Lower lobe of right lung (tissue), 2 donors: ENCODE data around the gene GDPGP1. TPM values are rescaled to one million over a fixed set of nuclear protein-coding genes. Genes with fewer than 3 reads are reported as not detected.
A peak's percentile ranks its signal among the peaks of the same experiment; 100 is the strongest.

Experiments used
- ATAC-seq, 2 donors: fragments of 200-7000 bp; cut with Tn5 transposase; one replicate each; pipeline ENCODE4 v1.9.1; 2020 to 2022; ENCODE audit warnings: mild to moderate bottlenecking in 2 of 2, moderate library complexity in 2 of 2
- DNase-seq: peaks from one replicate; pipeline ENCODE4 v3.0.0-alpha.2; 2020
- H3K27ac ChIP-seq: fragments of 200-600 bp; one replicate; pipeline ENCODE4 v1.8.0; 2022
- H3K27me3 ChIP-seq: fragments of 200-600 bp; one replicate; pipeline ENCODE4 v1.8.0; 2022; ENCODE audit warnings: low read depth
- H3K36me3 ChIP-seq: fragments of 200-600 bp; one replicate; pipeline ENCODE4 v1.8.0; 2022; ENCODE audit warnings: mild to moderate bottlenecking
- H3K4me1 ChIP-seq: fragments of 200-600 bp; one replicate; pipeline ENCODE4 v1.8.0; 2022
- H3K4me3 ChIP-seq: fragments of 200-600 bp; one replicate; pipeline ENCODE4 v1.8.0; 2022; ENCODE audit warnings: mild to moderate bottlenecking
- H3K9me3 ChIP-seq: fragments of 200-600 bp; one replicate; pipeline ENCODE4 v1.8.0; 2022
- intact Hi-C: fragments of 100-400 bp; cut with DNase I; formaldehyde crosslinking; loops from one replicate; pipeline ENCODE4 v1.11.0; 2022
- total RNA-seq: library from RNA; stranded (reverse); fragmentation: NEBNext Ultra II Directional; extraction: Animal tissue kit (Norgen Biotek cat#: 25700); gene quantifications from one replicate; pipeline ENCODE4 v1.2.1, GENCODE V29; 2021
- TF ChIP-seq, protein P1 (sequence below): fragments of 200-600 bp; IDR thresholded peaks from one replicate; pipeline ENCODE4 v1.8.0; 2022; ENCODE audit warnings: antibody characterized with exemption, mild to moderate bottlenecking
- donor health status: DM: no; HTN: yes; CAD: no; lungs with severe emphysema.

The GDPGP1 gene
- total RNA-seq, 1 donor from 2014 or later: 13.1 TPM

DNA sequence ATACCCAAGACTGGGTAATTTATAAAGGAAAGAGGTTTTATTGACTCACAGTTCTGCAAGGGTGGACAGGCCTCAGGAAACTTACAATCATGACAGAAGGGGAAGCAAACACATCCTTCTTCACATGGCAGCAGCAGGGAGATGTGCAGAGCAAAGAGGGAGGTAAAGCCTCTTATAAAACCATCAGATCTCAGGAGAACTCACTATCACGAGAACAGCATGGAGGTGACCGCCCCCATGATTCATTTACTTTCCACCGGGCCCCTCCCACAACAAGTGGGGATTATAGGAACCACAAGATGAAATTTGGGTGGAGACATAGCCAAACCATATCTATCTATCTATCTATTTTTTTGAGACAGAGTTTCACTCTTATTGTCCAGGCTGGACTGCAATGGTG lies 5.4 kb downstream of the GDPGP1 start:
- intact Hi-C loops: no loop called here
- Histone ChIP-seq H3K4me1 (peaks cover 6% of the 10 kb centered on the region), H3K36me3 (peaks cover 55% of the 10 kb centered on the region), H3K27ac (no peak overlapping the region), H3K27me3 (no peaks in the 10 kb centered on the region), H3K4me3 (no peak overlapping the region), H3K9me3 (no peaks in the 10 kb centered on the region)
- TF ChIP-seq, protein P1, sequence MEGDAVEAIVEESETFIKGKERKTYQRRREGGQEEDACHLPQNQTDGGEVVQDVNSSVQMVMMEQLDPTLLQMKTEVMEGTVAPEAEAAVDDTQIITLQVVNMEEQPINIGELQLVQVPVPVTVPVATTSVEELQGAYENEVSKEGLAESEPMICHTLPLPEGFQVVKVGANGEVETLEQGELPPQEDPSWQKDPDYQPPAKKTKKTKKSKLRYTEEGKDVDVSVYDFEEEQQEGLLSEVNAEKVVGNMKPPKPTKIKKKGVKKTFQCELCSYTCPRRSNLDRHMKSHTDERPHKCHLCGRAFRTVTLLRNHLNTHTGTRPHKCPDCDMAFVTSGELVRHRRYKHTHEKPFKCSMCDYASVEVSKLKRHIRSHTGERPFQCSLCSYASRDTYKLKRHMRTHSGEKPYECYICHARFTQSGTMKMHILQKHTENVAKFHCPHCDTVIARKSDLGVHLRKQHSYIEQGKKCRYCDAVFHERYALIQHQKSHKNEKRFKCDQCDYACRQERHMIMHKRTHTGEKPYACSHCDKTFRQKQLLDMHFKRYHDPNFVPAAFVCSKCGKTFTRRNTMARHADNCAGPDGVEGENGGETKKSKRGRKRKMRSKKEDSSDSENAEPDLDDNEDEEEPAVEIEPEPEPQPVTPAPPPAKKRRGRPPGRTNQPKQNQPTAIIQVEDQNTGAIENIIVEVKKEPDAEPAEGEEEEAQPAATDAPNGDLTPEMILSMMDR: no peak
- DNase-seq (no peak), ATAC-seq (no peak)

DNA sequence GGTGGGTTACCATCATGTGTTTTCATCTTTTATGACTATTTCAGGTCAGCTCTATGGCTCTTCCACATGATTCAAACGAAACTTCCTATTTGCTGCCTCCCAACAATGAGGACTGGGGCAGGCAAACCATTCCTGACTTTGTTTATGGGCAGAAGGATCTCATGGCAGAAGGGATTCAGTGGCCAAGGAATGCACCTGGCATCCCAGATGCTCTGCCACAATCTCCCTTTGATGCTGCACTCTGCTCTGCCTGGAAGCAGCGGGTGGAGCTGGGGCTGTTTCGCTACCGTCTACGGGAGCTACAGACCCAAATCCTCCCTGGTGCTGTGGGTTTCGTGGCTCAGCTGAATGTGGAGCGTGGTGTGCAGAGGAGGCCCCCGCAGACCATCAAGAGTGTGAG lies 6.8 kb downstream of the GDPGP1 start:
- Histone ChIP-seq H3K4me1 (no peaks in the 10 kb centered on the region), H3K4me3 (no peak overlapping the region), H3K9me3 (no peaks in the 10 kb centered on the region), H3K27me3 (no peaks in the 10 kb centered on the region), H3K36me3 (peaks cover 55% of the 10 kb centered on the region), H3K27ac (no peak overlapping the region)
- no peak for DNase-seq
- TF ChIP-seq, protein P1: no peak
- intact Hi-C loops: no loop called here
- ATAC-seq: no peak

DNA sequence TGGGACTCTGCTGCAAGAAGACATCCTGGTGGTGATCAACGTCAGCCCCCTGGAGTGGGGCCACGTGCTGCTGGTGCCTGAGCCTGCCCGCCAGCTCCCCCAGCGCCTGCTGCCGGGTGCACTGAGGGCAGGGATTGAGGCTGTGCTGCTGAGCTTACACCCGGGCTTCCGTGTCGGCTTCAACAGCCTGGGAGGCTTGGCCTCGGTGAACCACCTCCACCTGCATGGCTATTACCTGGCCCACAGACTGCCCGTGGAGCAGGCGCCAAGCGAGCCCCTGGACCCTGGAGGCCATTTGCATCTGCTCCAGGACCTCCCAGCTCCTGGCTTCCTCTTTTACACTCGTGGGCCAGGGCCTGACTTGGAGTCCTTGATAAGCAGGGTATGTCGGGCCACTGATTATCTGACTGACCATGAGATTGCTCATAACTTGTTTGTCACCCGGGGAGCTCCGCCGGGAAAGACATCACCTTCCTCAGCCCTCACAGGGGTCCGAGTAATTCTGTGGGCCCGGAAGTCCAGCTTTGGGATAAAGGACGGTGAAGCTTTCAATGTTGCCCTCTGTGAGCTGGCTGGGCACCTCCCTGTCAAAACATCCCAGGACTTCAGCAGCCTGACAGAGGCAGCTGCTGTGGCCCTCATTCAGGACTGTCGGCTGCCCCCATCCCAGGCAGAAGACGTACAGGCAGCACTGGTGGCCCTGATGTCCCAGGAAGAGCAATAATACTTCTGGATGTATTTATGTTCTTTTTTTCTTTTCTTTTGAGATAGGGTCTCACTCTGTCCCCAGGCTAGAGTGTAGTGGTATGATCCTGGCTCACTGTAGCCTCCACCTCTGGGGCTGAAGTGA lies 7.6 kb downstream of the GDPGP1 start:
- H3K27ac ChIP-seq: no peak overlapping the region
- intact Hi-C loops: no loop called here
- H3K27me3 ChIP-seq: no peaks in the 10 kb centered on the region
- no peaks in the 10 kb centered on the region for H3K4me1 ChIP-seq
- H3K9me3 ChIP-seq: no peaks in the 10 kb centered on the region
- H3K36me3 ChIP-seq: peaks cover 48% of the 10 kb centered on the region
- ATAC-seq: peak; percentile 21 to 23
- no peak for DNase-seq
- TF ChIP-seq, protein P1: no peak
- no peak overlapping the region for H3K4me3 ChIP-seq

DNA sequence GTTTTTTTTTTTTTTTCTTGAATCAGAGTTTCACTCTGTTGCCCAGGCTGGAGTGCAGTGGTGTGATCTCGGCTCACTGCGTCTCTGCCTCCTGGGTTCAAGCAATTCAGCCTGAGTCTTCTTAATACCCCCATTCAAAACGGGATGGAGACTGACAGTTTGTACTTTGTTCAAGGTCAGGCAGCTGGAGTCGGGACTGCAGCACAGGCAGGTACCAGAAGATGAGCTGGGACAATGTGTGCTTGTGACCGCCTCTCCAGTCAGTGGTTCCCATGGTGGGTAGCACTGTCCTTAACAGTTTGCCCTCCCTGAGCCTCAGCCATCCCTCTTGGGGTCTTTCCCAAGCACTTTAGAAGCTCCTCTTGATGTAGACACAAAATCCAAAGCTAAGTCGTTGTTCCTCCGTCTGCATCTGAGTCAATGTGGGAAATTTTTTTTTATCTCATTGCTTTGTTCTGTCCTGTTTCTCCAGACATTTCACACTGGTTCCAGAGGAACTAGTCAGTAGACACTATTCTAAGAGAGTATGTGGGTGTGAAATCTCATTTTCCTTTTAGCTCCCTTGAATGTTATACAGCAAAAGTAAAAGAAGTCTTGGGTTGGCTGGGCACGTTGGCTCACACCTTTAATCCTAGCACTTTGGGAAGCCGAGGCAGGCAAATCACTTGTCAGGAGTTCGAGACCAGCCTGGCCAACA lies 10.1 kb downstream of the GDPGP1 start:
- Histone ChIP-seq H3K36me3 (peaks cover 26% of the 10 kb centered on the region), H3K9me3 (no peaks in the 10 kb centered on the region), H3K4me3 (no peak overlapping the region), H3K4me1 (peaks cover 4% of the 10 kb centered on the region), H3K27ac (no peak overlapping the region), H3K27me3 (no peaks in the 10 kb centered on the region)
- intact Hi-C loops: no loop called here
- no peak for DNase-seq
- TF ChIP-seq, protein P1: no peak
- ATAC-seq: no peak

DNA sequence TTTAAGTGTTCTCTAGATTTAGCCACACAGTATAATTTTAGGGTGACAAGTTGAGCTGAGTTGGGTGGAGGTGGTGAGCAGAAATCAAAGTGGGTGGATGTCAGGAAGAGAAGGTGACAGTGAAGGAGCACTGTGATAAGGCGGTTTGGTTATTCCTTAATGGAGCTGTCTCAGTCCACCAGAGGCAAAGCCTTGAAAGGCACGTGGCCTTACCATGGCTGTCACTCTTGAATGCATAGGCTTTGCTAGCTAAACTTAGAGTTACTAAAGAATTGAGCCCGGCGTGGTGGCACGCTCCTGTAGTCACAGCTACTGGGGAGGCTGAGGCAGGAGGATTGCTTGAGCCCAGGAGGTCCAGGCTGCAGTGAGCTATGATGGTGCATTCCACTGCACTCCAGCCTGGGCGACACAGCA lies 14.8 kb downstream of the GDPGP1 start:
- peak overlapping the region; percentile 70 for H3K4me3 ChIP-seq
- intact Hi-C loops: no loop called here
- ATAC-seq (peak in 1 of 2 donors; percentile 18), DNase-seq (no peak)
- no peak overlapping the region for H3K27ac ChIP-seq
- no peaks in the 10 kb centered on the region for H3K36me3 ChIP-seq
- no peaks in the 10 kb centered on the region for H3K9me3 ChIP-seq
- H3K27me3 ChIP-seq: no peaks in the 10 kb centered on the region
- TF ChIP-seq, protein P1: no peak
- peaks cover 12% of the 10 kb centered on the region for H3K4me1 ChIP-seq
